Activated naive CD8-positive, alpha-beta T cell treated with anti-CD3 and anti-CD28 coated beads, Interleukin-2, amount 50 U/mL, for 24 hours (primary cell): Measurements from ENCODE around the gene XPO6.

Source experiments
- ATAC-seq: fragments of 150-1000 bp; cut with Tn5 transposase; one replicate; pipeline ENCODE4 v1.10.0; 2021
- DNase-seq: peaks from one replicate; pipeline ENCODE4 v3.0.0; 2021
- H3K27ac Mint-ChIP-seq: one replicate; pipeline ENCODE4 v1.8.0; 2021; ENCODE audit warnings: mild to moderate bottlenecking, mixed read lengths
- H3K27me3 Mint-ChIP-seq: one replicate; pipeline ENCODE4 v1.8.0; 2021; ENCODE audit warnings: mixed read lengths
- H3K36me3 Mint-ChIP-seq: one replicate; pipeline ENCODE4 v1.8.0; 2021; ENCODE audit warnings: low read depth, mixed read lengths
- H3K4me1 Mint-ChIP-seq: one replicate; pipeline ENCODE4 v1.8.0; 2021; ENCODE audit warnings: mixed read lengths
- H3K4me3 Mint-ChIP-seq: one replicate; pipeline ENCODE4 v1.8.0; 2021; ENCODE audit warnings: mild to moderate bottlenecking, moderate library complexity, mixed read lengths
- H3K9me3 Mint-ChIP-seq: one replicate; pipeline ENCODE4 v1.8.0; 2021; ENCODE audit warnings: mixed read lengths

XPO6 gene

DNA sequence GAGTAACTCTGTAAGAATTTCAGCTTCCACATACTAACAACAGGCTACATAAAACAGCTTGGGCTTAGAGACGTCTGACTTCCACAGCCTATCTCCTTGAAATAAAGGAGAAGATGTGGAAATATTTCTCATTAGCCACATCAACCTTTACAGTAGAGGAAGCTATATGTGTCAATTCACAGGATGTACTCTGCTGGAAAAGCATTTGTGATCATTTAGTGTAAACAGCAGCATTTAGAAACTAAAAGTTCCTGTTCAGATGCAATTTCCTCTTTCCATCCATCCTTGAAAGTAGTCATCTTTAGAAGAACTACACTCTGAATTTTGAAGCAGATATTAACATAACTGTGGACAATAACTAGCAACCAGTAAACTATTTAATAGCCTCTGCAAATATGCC lies 46.2 kb downstream of the XPO6 start:
- peaks cover 71% of the 10 kb centered on the region for H3K36me3 Mint-ChIP-seq
- H3K27me3 Mint-ChIP-seq: no peaks in the 10 kb centered on the region
- peaks cover 93% of the 10 kb centered on the region for H3K4me1 Mint-ChIP-seq
- peak overlapping the region; percentile 88 for H3K27ac Mint-ChIP-seq
- ATAC-seq (no peak), DNase-seq (no peak)
- H3K9me3 Mint-ChIP-seq: no peaks in the 10 kb centered on the region
- H3K4me3 Mint-ChIP-seq: no peak overlapping the region

DNA sequence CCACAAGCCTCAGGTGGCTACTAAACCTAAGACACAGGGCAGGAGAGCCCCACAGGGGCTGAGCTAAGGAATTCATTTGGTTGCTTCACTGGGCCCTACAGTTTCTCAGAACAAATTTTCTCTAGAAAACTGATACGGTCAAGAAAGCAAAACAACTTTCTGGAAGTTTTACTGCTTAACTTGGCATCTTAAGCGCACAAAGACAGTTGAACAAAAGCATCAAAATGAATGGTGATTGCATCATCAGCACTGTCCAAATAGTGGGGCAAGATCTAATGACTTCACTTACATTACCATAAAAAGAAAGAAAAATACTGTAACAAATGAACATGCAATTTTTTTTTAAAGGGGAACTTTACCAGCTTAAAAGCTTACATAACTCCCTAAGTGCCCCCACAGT lies 47.6 kb downstream of the XPO6 start:
- Mint-ChIP-seq H3K9me3 (no peaks in the 10 kb centered on the region), H3K4me3 (no peak overlapping the region), H3K4me1 (peaks cover 89% of the 10 kb centered on the region), H3K27me3 (no peaks in the 10 kb centered on the region), H3K36me3 (peaks cover 71% of the 10 kb centered on the region), H3K27ac (peak overlapping the region; percentile 88)
- DNase-seq (no peak), ATAC-seq (no peak)

DNA sequence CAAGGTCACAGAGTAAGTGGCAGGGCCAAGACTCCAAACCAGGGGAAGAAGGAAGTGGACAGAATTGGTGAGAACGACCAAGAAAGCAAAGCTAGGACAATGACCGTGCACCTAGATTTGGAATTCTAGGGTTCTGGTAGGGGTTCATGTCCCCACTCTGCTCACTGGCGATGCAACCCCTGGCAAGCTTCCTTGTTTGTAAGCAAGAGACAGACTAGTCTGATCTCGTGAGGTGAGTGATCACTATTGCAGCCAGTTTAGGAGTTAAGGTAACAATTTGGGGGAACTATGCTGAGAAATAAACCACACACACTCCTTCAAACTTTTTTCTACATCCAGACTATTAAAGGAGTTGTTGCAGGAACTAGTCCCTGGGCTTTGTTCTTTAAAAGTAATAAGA lies 48.1 kb downstream of the XPO6 start:
- no peaks in the 10 kb centered on the region for H3K27me3 Mint-ChIP-seq
- ATAC-seq: no peak
- no peak overlapping the region for H3K4me3 Mint-ChIP-seq
- no peak for DNase-seq
- no peaks in the 10 kb centered on the region for H3K9me3 Mint-ChIP-seq
- H3K36me3 Mint-ChIP-seq: peaks cover 71% of the 10 kb centered on the region
- peak overlapping the region; percentile 43 for H3K27ac Mint-ChIP-seq
- peaks cover 87% of the 10 kb centered on the region for H3K4me1 Mint-ChIP-seq

DNA sequence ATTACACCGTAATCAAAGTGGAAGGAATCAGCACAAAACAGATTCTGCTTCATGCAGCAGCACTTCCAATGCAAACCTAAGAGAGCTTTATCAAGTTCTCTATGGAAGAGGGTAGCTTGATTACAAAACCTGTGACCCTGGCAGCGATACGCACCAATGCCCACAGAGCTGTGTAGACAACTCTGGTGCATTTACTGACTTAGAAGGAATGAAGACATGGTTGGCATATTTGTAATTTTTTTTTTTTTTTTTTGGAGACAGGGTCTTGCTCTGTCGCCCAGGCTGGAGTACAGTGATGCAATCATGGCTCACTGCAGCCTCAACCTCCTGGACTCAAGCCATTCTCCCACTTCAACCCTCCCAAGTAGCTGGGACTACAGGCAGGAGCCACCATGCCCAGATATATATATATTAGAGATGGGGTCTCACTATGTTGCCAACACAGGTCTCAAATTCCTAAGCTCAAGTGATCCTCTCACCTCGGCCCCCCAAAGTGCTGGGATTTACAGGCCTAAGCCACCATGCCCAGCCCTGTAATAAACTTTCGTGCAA lies 49.4 kb downstream of the XPO6 start:
- DNase-seq (no peak), ATAC-seq (no peak)
- Mint-ChIP-seq H3K4me1 (peaks cover 84% of the 10 kb centered on the region), H3K36me3 (peaks cover 70% of the 10 kb centered on the region), H3K9me3 (no peaks in the 10 kb centered on the region), H3K27ac (peak overlapping the region; percentile 66), H3K27me3 (no peaks in the 10 kb centered on the region), H3K4me3 (peak overlapping the region; percentile 11)

DNA sequence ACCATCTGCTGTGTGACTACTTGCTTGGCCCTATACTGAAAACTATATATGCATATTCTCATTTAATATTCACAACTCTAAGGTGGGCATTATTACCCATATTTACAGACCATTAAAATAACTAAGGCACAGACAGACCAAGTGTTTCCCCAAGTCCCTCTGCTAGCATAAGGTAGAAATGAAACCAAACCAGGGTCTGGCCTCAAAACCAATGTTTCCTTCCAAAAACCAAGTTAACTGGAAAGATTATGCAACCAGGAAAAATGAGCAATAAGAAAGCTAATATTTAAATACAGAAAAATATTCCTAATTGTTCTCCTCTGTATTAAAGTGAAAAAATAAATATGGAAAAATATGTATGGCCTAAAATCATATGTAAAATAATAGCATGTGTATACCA lies 50.1 kb downstream of the XPO6 start:
- H3K4me1 Mint-ChIP-seq: peaks cover 77% of the 10 kb centered on the region
- H3K4me3 Mint-ChIP-seq: no peak overlapping the region
- peaks cover 67% of the 10 kb centered on the region for H3K36me3 Mint-ChIP-seq
- peak overlapping the region; percentile 66 for H3K27ac Mint-ChIP-seq
- H3K9me3 Mint-ChIP-seq: no peaks in the 10 kb centered on the region
- H3K27me3 Mint-ChIP-seq: no peaks in the 10 kb centered on the region
- ATAC-seq (no peak), DNase-seq (no peak)

DNA sequence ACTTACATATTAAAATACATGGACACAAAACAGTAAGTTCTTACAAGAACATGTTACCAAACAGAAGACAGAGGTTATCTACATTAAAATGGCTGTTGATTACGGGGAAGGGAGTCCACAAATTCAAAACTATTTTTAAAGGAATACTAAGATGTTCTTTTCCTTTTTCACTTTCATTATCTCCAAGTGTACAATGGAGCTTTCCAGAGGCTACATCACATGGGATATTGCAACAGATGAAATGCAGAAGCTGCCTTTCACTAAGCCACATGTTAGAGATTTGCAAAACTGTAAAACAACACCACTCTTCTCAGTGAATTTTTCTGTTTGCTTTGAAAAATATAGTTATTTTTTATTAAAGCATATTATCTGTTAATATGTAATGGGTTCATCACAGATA lies 53.6 kb downstream of the XPO6 start:
- ATAC-seq (no peak), DNase-seq (no peak)
- no peaks in the 10 kb centered on the region for H3K9me3 Mint-ChIP-seq
- H3K27ac Mint-ChIP-seq: no peak overlapping the region
- H3K4me1 Mint-ChIP-seq: peaks cover 61% of the 10 kb centered on the region
- H3K4me3 Mint-ChIP-seq: no peak overlapping the region
- no peaks in the 10 kb centered on the region for H3K27me3 Mint-ChIP-seq
- peaks cover 58% of the 10 kb centered on the region for H3K36me3 Mint-ChIP-seq

DNA sequence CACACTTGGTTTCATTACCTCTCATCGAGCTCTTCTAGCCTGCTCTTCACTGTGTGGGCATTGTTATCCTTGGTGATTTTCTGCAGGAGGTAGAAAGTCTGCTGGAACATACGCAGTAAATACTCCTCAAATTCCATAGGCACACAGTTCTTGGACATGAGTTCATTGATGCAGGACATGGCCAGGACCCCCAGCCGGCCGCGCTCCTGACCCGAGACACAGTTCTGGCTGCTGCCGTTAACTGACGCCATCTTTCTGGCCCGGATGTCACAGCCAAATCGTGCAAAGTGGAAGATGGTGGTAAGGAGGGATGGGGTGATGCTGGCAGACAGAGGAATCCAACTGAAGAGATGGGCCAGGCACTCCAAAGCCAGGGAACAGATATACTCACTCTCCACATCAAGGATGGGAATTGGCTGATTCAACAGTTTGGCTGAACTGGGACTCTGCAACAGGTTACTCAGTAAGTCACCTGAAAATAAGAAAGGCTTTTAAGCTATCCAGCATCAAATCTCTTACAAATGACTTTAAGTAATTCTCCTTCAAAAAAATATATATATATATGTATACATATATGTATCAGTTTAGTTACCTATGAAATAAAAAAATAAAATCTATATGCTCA lies 55.6 kb downstream of the XPO6 start:
- Mint-ChIP-seq H3K9me3 (no peaks in the 10 kb centered on the region), H3K4me1 (peaks cover 49% of the 10 kb centered on the region), H3K36me3 (peaks cover 66% of the 10 kb centered on the region), H3K27ac (no peak overlapping the region), H3K27me3 (no peaks in the 10 kb centered on the region), H3K4me3 (no peak overlapping the region)
- no peak for DNase-seq
- no peak for ATAC-seq

DNA sequence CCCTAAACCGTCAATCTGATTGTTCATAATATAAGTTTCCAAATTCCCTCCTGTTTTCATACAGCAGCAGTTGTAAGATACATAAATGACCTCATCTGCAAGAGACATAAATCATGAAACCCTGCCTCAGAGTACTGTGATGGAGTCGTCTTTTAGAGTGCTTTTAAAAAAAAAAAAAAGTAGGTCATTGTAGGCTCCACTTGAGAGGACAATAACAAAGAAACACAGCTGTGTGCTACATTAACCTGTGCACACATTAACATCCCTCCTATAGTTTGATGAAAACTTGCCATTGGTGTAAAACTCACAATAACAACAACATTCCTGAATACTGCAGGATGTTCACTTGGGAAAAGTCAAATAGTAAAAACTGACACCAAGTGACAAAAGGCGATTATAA lies 56.5 kb downstream of the XPO6 start:
- Mint-ChIP-seq H3K27me3 (no peaks in the 10 kb centered on the region), H3K36me3 (peaks cover 70% of the 10 kb centered on the region), H3K4me1 (peaks cover 51% of the 10 kb centered on the region), H3K9me3 (no peaks in the 10 kb centered on the region), H3K27ac (no peak overlapping the region), H3K4me3 (no peak overlapping the region)
- no peak for DNase-seq
- ATAC-seq: no peak

DNA sequence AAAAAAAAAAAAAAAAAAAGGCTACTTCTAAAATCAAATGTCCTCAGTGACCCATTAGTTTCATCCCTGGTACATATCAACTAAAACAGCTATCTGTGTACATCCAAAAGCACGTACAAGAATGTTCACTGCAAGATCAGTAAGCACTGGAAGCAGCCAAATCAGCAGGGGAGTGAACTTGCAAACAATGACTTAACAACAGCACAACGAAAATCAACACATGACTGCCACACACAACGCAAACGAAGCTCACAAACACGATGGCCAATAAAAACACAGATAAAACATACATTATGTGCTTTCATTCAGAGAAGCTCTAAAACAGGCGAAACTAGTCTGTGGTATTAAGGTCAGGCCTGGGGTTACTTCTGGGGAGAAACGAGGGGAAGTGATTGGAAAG lies 60.6 kb downstream of the XPO6 start:
- Mint-ChIP-seq H3K9me3 (no peaks in the 10 kb centered on the region), H3K36me3 (peaks cover 76% of the 10 kb centered on the region), H3K4me1 (peaks cover 66% of the 10 kb centered on the region), H3K27ac (peak overlapping the region; percentile 13), H3K4me3 (no peak overlapping the region), H3K27me3 (no peaks in the 10 kb centered on the region)
- no peak for ATAC-seq
- no peak for DNase-seq

DNA sequence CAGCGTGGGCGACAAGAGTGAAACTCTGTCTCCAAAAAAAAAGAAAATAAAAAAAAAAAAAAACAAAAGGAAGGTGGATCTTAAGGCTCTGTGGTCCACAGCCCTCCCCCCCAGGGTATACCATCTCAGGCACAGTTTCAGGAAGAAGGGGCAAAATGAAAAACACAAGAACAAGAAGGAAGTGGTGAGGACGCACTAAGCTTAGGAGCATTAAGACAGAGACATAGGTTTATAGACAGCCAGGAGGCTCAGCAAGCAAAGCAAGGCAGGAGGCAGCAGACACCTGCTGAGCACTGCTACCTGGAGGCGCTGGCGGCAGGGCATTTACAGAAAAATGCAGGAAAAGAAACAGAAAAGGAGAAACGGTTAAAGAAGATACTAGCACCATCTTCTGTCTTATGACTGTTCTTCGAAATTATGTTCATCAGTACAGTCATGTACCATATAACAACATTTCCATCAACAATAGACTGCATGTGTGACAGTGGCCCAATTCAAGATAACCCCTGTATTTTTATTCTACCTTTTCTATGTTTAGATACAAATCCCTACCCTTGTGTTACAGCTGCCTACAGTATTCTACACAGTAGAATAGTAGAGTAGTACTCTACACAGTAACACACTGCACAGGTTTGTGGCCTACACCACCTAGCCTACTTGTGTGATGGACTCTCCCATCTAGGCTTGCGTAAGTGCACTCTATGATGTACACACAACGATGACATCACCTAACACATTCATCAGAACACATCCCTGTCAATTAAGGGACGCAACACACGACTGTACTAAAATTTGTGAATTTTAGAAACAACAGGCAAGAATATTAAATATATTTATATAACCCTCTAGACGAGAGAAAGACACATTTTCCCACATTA lies 62.5 kb downstream of the XPO6 start:
- Mint-ChIP-seq H3K27me3 (no peaks in the 10 kb centered on the region), H3K4me1 (peaks cover 68% of the 10 kb centered on the region), H3K9me3 (no peaks in the 10 kb centered on the region), H3K27ac (peak overlapping the region; percentile 78), H3K36me3 (peaks cover 78% of the 10 kb centered on the region), H3K4me3 (no peak overlapping the region)
- DNase-seq (no peak), ATAC-seq (peak; percentile 64)

DNA sequence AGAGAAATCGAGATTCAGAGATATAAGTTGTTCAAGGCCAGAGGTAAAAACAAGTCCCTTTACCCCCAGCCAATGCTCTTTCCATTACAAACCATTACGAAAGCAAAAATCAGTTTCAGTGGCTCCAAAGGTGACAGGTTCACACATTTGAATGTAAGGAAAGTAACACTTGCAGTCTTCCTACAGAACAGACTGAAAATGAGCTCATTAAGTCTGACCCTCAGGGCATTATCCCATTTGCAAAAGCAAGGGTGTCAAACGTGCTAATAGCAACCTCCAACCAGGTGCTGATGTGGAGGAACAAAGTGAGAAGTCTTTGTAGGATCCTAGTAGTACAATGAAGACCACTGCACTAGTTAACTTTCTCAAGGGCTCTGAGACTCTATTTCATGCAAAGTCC lies 65.2 kb downstream of the XPO6 start:
- no peak for DNase-seq
- ATAC-seq: no peak
- Mint-ChIP-seq H3K36me3 (peaks cover 74% of the 10 kb centered on the region), H3K4me3 (no peak overlapping the region), H3K4me1 (peaks cover 91% of the 10 kb centered on the region), H3K9me3 (no peaks in the 10 kb centered on the region), H3K27me3 (no peaks in the 10 kb centered on the region), H3K27ac (peak overlapping the region; percentile 71)

DNA sequence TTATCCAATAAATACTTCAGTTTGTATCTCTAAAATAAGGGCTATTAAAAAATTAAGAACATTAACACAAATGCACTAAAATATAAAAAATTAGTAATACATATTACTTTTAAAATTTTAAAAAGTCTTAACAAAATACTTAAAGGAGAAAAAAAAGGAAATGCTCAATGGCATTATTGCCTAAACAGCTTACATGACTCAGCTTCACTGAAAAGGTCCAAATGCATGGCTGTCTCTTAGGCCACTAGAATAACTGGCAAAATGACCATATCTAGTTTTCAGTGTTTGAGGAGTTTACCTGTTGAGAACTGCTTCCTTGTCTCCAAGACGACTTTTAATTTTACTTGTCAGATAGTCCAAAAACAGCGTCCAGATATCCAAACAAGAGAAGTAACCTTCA lies 66.0 kb downstream of the XPO6 start:
- DNase-seq (no peak), ATAC-seq (no peak)
- Mint-ChIP-seq H3K27ac (peak overlapping the region; percentile 71), H3K27me3 (no peaks in the 10 kb centered on the region), H3K4me1 (peaks cover 91% of the 10 kb centered on the region), H3K36me3 (peaks cover 74% of the 10 kb centered on the region), H3K9me3 (no peaks in the 10 kb centered on the region), H3K4me3 (no peak overlapping the region)

DNA sequence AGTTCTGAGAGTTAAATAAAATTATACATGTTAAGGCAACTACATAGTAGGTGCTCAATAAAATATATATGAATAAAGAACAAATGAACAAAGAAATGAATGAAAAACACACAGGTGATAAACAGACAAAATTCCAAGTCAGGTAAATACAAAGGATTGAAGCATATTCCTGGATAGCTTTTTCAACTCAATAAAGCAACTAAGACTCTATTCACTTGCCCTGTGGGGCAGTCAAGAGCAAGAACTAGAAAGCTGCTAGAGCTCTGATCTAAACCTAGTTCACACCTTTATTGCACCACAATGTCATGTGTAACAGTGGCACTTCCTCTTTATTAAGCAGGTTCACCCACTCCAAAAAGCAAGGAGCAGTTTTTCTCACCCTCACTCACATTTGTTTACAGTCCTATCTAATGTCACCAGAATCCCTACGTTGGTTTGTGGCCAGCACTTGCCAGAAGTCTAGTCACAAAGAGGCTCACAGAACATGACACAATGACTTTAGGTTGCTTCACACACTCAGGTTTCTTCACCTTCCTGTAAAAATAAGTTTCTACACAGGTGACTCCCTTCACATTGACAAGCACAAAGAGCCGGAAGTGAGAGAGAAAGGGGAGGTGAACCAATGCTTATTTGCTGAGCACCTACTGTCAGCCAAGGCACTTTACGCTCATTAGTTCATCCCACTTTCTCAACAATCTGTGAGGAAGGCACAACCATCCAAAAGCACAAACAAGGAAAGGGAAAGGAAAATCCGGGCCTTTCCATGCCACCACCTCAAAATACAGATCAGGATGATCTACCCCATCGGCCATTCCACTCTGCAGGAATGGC lies 70.8 kb downstream of the XPO6 start:
- DNase-seq: peak; percentile 46
- peaks cover 93% of the 10 kb centered on the region for H3K4me1 Mint-ChIP-seq

DNA sequence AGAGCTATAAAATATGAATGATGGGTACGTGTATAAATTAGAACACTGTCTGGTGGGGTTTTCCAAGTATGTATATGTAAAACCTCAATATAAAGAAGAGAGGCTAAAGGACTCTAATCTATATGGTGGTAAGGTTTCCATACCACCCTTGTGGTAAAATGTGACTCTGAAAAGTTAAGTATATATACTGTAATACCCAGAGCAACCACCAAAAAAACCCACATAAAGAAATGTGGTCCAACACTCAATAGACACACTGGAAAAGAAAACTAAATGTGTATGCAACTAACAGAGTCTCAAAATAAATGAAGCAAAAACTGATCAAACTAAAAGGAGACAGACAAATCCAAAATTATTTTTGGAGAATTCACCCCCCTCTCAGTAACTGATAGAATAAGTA lies 72.2 kb downstream of the XPO6 start:
- peak overlapping the region; percentile 84 for H3K27ac Mint-ChIP-seq
- DNase-seq (no peak), ATAC-seq (peak; percentile 81)
- H3K9me3 Mint-ChIP-seq: no peaks in the 10 kb centered on the region
- peak overlapping the region; percentile 56 for H3K4me3 Mint-ChIP-seq
- peaks cover 81% of the 10 kb centered on the region for H3K4me1 Mint-ChIP-seq
- peaks cover 69% of the 10 kb centered on the region for H3K36me3 Mint-ChIP-seq
- no peaks in the 10 kb centered on the region for H3K27me3 Mint-ChIP-seq

More for the DNA sequence above, 70.8 kb downstream of the XPO6 start:
- no peaks in the 10 kb centered on the region for H3K9me3 Mint-ChIP-seq
- peak overlapping the region; percentile 51 for H3K4me3 Mint-ChIP-seq
- peak overlapping the region; percentile 90 for H3K27ac Mint-ChIP-seq
- no peaks in the 10 kb centered on the region for H3K27me3 Mint-ChIP-seq
- peak; percentile 67 for ATAC-seq
- H3K36me3 Mint-ChIP-seq: peaks cover 67% of the 10 kb centered on the region
